ENCODE results near the gene TAS2R42.
A peak's percentile ranks its signal among the peaks of the same experiment; 100 is the strongest.

The TAS2R42 gene

GRCh38 chr12:11171145-11171968, 15.4 kb downstream of the TAS2R42 start, which contains the start of gene SMIM10L1:
Gene SMIM10L1 (plus strand): TSS chr12:11171194. CDS start chr12:11171357, 163 bp downstream.
- peak within 1 kb of the TSS; percentile 67 for H3K4me3 ChIP-seq (replicated peaks; ENCODE audit: low read depth, low read length)
- no peak for TF ChIP-seq CTCF (IDR thresholded peaks at IDR 0.05; ENCODE audit: low read depth, low read length, missing control alignments)

GRCh38 chr12:11170810-11171144, 16.0 kb downstream of the TAS2R42 start:
- DNase-seq (ENCODE audit: extremely low read depth, low read depth), result peak; percentile 26
- peak overlapping the region; percentile 67 for H3K4me3 ChIP-seq (replicated peaks; ENCODE audit: low read depth, low read length)
- no peak for TF ChIP-seq CTCF (IDR thresholded peaks at IDR 0.05; ENCODE audit: low read depth, low read length, missing control alignments)

More at GRCh38 chr12:11171145-11171968, 15.4 kb downstream of the TAS2R42 start, which contains the start of gene SMIM10L1:
- DNase-seq (ENCODE audit: extremely low read depth, low read depth), result peak; percentile 69

- DNase-seq (ENCODE audit: extremely low read depth, low read depth), result no peak
- H3K4me3 ChIP-seq (replicated peaks; ENCODE audit: low read depth, low read length), result no peak overlapping the region
- TF ChIP-seq CTCF (IDR thresholded peaks at IDR 0.05; ENCODE audit: low read depth, low read length, missing control alignments), result no peak
Observed at GRCh38 chr12:11166300-11166699, 20.4 kb downstream of the TAS2R42 start.

GRCh38 chr12:11164384-11164783, 22.4 kb downstream of the TAS2R42 start:
- no peak overlapping the region for H3K4me3 ChIP-seq (replicated peaks; ENCODE audit: low read depth, low read length)
- TF ChIP-seq CTCF (IDR thresholded peaks at IDR 0.05; ENCODE audit: low read depth, low read length, missing control alignments), result no peak
- no peak for DNase-seq (ENCODE audit: extremely low read depth, low read depth)

GRCh38 chr12:11162502-11162901, 24.2 kb downstream of the TAS2R42 start:
- DNase-seq (ENCODE audit: extremely low read depth, low read depth), result no peak
- no peak for TF ChIP-seq CTCF (IDR thresholded peaks at IDR 0.05; ENCODE audit: low read depth, low read length, missing control alignments)
- no peak overlapping the region for H3K4me3 ChIP-seq (replicated peaks; ENCODE audit: low read depth, low read length)

GRCh38 chr12:11158885-11159444, 27.8 kb downstream of the TAS2R42 start:
- TF ChIP-seq CTCF (IDR thresholded peaks at IDR 0.05; ENCODE audit: low read depth, low read length, missing control alignments), result no peak
- DNase-seq (ENCODE audit: extremely low read depth, low read depth), result no peak
- H3K4me3 ChIP-seq (replicated peaks; ENCODE audit: low read depth, low read length), result no peak overlapping the region
